Forelimb muscle (tissue), 1 donor: ENCODE results near the gene SPON1. TPM values are rescaled to one million over a fixed set of nuclear protein-coding genes. Genes with fewer than 3 reads are reported as not detected.

ENCODE experiments used
- DNase-seq: peaks from one replicate; pipeline ENCODE4 v3.0.0-alpha.2; 2013; ENCODE audit warnings: low read depth
- polyA plus RNA-seq: library from polyadenylated mRNA; unstranded; fragments of 120-200 nt; gene quantifications from one replicate; pipeline ENCODE4 v1.2.1, GENCODE V29; 2013; ENCODE audit not compliant: insufficient read length

SPON1 gene
- polyA plus RNA-seq, 1 donor: 18.9 TPM

DNA sequence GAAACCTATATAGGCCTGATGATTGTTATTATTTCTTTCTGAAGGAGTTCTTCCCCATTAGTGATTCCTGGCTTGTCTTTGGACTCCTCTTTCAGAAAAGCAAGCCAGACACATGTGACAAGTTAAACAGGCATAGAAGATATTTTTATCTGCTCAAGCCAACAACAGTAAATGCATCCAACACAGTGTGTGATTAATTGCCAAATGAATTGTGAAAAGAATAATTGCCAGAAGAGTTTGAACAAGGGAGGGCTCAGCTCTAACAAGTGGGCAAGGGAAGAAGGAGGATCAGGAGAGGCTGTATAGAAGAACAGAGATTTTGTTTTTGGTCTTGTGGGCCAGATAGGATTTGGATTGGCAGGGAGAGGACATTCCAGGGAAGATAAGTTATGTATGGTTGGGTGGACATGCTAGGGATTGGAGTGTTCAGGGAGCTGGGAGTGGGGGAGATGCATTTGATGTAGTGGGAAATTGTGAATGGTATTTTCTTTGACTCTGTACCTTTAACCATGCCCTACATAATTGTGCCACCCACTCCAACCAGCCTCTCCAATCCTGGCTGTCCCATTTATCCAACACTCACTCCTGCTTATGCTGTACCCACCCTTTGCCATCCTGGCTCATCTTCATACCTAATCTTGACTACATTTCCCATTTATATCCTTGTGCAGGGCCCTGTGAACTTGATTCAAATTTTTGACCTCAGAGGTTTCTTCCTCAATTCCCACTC lies 223.7 kb downstream of the SPON1 start:
- DNase-seq: peak; percentile 31

DNA sequence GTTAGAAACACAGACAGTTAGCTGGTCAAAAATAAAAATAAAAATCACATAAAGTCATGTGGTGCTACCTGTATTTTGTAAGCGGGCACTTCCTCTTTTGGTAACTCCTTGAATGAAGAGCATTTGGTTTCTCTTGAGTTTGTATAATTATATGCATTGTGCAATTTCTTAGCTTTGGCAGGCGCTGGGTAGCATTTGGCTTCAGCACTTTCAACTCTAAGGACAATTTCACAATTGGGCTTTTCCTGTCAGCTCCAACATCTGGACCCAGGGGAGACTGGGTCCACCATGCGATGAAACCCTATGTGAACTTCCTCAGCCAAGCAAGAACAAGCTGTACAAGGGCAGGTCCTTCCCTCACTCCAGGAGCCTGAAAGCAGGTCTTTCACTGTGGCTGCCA lies 227.4 kb downstream of the SPON1 start:
- no peak for DNase-seq

DNA sequence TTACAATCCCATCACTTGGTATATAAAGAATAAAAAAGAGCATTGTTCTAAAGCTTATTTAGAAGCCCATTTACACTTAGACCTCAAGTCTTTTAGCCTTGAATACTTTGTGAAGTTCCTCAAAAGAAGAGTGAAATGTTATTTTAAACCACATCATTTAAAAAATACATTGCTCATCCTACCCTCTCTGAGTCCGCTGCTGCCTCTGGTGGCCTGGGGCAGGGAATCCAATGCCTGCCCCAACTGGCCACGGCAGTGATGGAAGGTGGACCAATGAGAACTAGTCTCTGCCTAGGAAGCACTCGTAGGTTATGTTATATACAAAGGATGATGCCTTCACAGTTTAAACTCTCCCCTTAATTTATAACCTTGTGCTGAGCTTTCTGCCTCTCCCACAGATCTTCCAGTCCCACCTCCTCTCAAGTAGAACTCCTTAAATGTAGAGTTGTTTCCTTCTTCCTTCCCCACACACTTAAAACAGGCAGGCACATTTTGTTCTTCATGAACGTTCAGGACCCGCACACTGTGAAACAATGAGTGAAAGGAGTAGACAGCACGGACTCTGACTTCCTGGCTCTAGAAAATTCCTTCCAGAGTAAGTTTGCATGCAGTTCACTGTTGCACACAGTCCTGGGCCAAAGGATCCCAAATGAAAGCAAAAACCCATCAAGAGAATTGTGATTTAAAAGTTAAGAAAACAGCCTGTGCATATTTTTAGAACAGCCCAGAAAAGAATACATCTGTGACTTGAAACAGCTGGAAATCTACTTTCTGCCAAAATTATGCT lies 228.7 kb downstream of the SPON1 start:
- no peak for DNase-seq

DNA sequence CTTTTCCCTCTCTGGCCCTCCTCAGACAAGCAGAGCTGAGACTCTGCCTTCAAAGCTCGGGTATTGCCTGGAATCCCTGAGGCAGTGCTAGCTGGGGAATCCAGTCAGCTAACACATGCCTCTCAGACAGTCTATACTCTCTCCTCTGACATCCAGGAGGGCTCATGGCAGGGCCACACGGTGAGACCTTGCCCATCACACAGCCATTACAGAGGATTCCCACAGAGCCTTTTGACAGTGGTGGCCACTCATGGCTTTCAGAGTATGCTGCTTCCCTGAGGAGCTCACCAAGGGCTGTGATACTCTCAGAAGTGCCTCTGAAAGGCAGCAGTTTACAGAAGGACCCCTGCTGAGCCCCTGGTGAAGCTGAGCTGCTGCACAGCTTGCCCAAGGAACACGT lies 231.1 kb downstream of the SPON1 start:
- DNase-seq: no peak

DNA sequence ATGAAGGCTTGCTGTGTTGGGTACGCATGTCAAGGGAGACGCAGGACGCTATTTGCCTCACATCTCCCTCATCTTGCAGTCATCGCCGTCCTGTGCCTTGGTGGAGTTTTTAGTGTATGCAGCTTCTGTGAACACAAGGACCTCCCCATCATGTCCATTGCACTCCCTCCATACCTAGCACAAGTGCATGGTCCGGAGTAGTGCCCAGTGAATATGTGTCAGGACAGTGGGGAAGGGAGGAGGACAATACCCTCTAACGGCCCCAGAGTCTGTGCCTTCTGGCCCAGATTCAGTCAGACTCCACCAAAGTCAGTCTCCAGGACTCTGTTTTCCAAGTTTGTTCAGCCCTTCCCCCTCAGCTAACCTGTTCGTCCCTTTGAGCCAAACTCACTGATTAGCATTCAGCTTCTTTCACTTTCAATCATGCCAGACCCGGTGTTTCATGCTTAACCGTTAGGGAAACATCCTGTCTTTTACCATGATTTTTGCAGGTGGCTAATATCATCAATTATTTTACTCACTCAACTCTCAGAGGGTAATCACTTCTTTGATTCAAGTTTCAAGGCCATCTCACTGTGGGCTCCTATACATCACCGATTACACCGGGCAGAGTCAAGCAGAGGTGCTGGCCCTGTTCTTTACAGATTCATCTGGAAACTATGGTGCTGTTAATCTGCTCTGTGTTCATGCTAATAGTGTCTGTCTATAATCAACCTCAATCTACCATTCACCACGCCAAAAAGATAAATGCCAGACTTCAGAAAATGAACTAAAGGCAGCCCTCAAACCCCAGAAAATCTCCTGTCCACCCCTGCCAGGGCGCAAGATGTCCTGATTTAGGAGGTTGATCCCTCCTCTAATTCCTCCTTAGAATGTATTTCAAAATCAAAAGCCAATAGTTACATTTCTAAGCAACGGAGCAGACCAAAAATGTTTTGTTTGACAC lies 240.0 kb downstream of the SPON1 start:
- no peak for DNase-seq

DNA sequence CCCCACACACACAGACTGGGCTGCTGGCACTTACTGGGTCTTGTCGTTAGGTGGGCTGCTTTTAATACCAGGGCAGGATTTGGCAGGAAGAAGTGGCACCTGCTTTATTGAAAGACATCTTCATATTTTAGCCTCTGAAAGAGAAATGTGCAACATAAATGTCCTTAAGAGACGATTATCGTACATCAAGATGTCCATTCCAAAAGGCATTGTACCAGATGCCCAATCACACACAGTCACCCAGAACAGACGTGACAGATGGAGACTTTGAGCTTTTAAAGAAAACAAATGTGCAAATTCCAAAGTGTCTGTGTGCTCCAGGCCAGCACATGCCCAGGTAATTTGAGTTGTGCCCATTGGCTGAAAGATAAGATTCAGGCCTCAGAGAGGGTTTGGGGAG lies 240.8 kb downstream of the SPON1 start:
- DNase-seq: no peak

DNA sequence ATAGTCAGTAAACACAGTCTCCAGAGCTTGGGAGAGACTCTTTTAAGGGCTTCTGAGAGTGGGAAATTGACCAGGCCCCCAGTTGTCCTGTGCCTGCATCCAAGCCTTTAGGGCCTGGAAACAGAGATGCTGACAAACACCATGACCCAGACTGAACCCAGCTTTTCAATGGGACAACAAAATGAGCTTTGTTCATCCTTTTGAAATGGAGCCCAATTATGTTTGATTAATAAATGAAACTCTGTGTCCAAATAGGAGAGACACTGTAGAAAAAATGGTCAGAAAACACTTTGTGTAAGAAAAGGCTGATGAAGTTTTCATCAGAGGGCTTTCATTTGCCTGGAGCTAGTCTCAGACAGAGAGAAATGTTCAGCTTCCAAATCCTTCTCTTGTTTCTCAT lies 250.5 kb downstream of the SPON1 start:
- no peak for DNase-seq

DNA sequence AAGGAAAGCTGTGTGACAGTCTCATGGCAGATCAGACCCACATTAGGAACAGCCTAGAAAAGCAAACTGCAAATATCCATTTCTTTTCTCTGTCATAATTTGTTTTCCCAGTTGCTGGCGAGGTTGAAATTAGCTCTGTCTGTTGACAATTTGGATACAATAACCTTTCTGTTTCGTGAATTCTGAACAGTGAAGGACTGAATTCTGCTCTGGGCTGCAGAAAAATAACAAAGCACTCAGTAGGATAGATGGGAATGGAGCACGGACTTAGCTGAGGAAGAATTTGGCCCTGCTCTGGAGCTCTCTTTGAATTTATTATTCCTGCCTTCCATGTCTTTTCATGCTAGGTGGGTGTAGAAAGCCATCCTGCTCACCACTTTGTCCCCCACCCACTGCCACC lies 256.2 kb downstream of the SPON1 start:
- no peak for DNase-seq

DNA sequence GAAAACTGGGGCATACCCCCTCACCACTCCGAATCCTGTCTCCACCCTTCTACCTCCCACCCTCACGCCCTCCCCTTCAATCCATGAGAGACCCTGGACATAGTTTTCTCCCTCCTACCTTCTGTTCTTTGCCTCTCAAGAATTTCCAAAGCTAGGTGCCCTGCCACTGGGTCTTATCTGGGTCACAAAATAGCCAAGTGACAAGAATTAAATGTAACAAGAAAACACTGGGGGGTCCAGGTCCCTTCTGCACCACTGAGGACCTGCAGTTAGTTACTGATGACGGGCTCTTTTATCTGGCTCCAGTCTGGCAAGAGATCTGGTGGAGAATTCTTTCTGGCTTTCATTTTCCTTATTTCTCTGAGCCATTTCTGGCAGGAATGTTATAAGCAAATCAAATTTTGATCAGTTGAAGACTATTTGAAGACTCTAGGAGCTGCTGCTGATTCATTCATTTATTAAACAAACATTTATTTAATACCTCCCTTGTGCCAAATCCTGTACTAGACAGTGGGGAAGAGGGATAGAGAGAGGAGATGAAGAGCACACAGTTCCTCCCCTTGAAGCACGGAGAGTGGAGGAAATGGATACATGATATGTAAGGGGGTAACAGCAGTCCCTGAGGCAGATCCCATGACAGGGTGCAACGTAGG lies 261.2 kb downstream of the SPON1 start:
- no peak for DNase-seq

DNA sequence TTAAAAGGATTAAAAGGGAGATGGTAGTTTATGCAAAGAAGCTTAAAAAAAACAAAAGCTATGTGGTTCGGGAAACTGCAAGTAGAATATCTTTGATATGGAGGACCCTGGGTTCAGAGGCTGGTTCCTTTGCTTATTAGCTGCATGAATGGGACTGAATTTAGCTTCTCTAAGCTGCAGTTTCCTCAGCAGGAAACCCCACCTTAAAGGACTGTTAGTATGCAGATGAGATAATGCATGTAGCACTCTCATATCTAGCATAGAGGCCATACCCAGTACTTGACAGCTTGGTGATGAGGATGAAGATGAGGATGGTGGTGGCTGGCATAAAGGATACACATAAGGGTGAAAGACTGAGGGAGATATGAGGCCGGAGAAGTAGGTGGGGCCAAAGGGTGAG lies 261.9 kb downstream of the SPON1 start:
- DNase-seq: no peak

DNA sequence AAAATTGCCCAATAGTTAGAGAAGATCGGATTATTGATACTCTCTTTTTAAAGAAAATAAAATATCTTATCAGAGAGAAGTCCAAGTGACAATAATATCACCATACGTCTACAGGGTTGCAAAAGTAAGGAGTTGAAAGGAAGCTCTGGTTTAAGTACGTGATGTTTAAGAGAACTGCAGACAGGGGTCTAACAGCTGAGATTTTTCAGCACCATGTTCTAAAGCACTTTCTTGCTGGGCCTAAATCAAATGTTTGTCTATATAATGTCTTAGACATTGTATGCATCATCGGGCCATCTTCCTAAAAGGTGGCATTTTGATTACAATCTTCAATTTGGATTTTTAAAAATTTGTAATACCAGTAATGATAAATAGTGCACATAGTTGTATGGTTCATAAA lies 263.1 kb downstream of the SPON1 start:
- no peak for DNase-seq

DNA sequence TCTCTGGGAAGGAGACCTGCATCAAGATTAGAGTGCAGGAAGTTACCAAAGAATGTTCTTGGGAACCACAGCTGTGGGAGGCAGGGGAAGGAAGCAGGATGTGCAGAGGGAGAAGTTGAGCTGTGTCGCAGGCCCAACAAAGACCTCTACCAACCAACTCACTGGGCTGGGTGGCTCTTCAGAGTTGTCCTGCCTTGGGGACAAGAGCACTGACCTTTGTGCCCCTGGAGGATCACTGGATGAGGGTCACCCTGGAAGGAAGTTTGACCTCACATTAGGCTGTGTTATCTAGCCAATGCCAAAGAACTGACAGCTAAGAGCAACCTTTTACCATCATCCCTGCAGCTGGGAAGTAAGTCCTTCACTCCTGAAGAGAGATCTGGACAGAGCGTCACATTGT lies 265.8 kb downstream of the SPON1 start:
- no peak for DNase-seq

DNA sequence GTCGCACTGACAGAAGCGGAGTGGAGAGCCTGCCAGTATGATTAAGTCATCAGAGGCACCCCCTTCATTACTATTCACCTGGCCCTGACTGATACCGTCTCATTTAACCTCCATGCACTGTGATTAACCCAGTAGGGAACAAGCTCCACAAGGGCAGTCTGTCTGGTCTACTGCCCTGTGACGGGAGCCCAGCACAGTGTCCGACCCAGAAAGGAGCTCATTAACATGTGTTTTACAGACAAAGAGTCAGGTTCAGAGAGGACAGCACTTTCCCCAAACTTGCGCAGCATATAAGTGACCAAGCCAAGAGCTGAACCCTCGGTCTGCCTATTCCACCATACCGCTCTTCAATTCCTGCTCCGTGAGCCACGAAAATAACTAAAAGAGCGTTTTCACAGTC lies 266.9 kb downstream of the SPON1 start:
- no peak for DNase-seq

DNA sequence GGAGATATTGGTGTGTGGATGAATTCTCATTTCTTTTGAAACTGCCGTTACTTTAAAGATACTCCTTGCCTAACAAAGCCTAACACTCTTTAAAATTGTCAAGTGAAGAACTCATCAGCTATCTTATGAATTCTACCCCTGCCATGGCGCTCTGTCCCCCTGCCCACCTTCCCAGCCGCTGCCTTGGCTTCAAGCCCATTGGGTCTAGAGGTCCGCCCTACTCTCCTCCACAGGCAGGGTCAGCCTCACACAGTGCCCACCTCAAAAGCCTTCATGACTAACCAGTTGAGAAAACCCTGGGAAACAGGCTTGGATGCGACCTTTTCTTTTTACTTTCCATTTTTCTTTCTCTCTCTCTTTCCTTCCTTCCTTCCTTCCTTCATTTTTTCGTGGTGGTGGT lies 267.9 kb downstream of the SPON1 start:
- DNase-seq: no peak

DNA sequence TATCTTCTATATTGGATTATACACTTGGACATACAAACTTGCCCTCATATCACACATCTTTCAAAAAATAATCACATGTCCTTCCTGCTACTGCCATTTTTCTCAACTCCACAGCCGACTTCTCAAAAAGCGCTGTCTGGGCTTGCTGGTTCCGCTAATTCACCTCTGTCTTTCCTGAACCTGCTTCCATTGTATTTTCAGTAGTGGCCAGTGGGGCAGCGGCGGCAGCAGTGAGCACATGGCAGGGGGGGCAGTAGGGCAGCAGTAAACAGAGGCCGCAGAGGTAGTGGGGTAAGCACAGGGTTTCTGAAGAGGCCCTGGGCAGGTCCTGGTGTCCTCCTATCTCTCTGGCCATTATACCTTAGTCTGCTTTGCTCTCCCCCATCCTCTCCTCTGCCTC lies 270.1 kb downstream of the SPON1 start:
- no peak for DNase-seq

DNA sequence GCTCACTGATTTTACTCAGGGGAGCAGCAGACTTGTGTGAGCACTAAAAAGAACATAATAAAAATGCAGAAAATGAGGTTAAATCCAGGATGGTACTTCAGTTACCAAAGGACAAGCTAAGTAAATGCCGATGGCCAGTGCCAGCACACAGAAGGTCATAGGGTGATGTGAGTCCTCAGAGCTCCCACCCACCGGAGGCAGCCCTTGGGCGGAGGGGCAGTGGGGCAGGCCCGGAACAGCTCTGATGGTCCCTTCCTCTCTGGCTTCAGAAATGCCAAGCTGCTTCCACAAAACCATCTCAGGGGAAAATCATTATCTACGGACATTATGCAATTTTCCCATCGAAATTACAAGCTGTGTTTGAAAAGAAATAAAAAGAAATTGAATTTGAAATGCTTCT lies 271.9 kb downstream of the SPON1 start:
- DNase-seq: no peak

DNA sequence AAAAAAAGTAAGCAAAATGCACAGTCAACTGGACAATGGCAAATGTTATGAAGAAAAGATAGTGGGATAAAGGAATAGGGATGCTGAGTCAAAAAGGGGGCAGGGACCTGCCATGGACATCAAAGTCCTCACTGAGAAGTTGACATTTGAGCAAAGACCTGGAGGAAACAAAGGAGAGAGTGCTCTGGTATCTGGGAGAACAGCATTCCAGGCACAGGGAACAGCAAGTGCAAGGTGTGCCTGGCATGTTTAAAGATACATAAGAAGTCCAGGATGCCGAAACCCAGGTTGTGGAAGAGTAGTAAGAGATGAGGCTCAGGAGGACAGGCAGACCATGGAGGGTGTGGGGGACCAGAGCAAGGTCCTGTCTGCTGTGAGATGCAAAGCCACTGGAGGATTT lies 273.2 kb downstream of the SPON1 start:
- no peak for DNase-seq

DNA sequence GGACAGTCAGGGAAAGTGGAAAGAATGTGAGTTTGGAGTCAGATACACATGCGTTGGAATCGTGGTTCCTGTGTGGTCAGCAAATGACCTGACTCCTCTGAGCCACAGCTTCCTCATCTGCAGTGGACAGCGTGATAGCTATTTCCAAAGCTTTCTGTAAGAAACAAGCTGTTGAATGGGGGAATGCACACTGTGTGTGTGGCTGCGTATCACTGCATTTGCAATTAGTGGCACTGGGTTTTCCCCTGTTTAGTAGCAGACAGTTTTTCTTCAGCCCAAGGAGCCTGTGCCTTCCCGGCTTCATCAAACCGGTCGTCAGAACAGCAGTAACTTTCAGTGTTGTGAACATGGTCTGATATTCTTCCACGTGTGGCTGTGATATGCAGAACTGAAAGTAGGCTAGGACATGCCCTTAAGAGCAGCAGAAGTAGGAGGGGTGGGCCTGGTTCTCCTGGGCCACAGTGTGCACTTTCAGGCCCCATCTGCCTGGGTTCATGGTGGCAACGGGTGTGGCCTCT lies 275.0 kb downstream of the SPON1 start:
- no peak for DNase-seq

DNA sequence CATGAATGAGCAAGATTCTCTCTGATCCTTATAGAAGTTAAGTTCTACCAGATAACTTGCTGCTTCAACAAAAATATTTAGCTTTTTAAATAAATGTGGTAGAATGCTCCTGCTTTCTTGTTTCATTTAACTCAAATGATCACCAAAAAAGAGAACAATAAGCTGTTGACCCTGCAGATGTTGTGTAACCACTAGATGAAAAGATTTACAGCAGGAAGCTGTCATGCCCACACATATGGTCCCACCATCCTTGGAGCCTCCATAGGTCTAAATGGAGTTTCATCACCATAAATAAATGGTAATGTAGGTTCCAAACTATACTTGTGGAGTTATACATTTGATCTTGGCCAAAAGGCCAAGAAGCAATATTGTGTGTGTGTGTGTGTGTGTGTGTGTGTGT lies 277.7 kb downstream of the SPON1 start:
- DNase-seq: no peak

DNA sequence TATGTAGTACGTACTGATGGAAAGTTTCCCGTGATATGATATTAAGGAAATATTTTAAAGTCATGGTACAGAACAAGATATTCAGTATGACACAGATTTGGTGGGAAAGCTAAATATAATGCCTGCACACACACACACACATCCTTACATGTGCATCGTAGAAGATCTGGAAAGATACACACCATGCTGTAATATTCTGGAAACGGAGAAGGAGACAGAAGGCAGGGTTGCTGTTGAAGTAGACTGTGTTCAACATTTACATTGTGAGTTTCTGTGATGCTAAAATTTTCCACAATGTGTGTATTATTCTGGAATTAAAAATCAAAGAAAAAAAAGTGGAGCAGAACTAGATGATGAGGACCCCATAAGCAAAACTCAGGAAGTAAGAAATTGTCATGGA lies 278.4 kb downstream of the SPON1 start:
- DNase-seq: no peak

DNA sequence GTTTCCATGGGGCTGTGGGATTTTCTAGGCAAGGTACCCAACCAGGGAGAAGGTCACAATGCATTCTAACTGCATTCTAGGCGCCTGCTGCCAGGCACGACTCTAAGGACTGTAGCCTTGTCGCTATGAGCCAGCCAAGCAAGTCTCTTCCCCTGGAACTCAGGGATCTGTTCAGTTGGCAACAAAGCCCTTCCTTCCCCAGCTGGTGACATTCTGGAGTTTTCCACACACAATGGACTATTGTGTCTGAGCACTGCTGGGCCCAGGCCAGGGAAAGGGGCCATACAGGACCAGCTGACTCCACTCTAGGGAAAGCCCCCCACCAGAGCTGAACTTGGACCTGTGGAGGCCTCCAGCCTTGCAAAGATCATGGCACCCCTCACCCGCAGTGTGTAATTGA lies 279.7 kb downstream of the SPON1 start:
- no peak for DNase-seq

DNA sequence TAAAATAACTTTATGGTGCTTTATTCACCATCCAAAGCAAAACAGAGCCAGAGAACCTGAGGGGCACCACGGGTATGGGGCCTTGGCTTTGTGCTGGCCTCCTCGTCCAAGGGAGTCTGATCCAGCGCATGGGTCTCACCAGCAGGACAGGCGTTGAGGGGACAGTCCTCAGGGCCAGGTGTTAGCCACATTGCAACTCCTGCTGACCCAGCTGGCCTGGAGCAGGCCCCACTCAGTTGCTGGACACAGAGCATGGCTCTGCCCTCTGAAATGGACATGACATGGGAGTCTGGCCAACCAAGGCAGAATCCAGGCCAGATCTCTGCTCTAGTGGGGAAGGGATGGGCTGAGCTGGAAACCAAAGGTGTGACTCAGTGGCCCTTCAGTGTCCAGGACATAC lies 280.2 kb downstream of the SPON1 start:
- DNase-seq: no peak
